MM.1S (cell line): ENCODE measurements around the gene SCAPER.

ENCODE experiments used
- EZH2 ChIP-seq: fragments of 300-600 bp; sonication (generic); optimal IDR thresholded peaks from 2 replicates; pipeline ENCODE3; 2017; ENCODE audit warnings: low read depth, mild to moderate bottlenecking, antibody characterized with exemption, low read length, mixed read lengths
- EZH2phosphoT487 ChIP-seq: fragments of 300-600 bp; sonication (generic); IDR thresholded peaks from 2 replicates; pipeline ENCODE4 v1.6.1; 2018; ENCODE audit warnings: antibody characterized with exemption, low read length
- TF ChIP-seq, protein P1 (sequence below): fragments of 300-600 bp; sonication (generic); IDR thresholded peaks from 2 replicates; pipeline ENCODE4 v1.5.1; 2016; ENCODE audit warnings: antibody characterized with exemption, low read length, mixed read lengths

DNA sequence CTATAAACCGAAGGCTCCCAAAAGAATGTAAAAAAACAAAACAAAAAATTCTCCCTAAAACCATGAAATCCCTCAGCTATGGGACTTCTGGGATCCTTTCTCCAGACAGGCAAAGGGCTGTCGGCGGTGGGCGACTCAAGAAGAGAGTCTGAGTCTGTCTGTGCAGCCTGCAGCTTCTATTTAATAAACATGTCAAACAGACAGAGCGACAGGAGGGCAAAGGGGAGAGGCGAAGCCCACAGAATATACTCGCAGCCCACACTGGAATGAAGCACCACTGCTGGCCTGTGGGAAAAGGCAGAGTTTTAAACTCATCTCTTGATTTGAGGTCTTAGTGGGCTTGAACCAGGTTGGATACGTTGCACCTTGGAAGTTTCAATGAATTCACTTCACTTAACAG lies 528.3 kb downstream of the SCAPER start:
- TF ChIP-seq, protein P1, sequence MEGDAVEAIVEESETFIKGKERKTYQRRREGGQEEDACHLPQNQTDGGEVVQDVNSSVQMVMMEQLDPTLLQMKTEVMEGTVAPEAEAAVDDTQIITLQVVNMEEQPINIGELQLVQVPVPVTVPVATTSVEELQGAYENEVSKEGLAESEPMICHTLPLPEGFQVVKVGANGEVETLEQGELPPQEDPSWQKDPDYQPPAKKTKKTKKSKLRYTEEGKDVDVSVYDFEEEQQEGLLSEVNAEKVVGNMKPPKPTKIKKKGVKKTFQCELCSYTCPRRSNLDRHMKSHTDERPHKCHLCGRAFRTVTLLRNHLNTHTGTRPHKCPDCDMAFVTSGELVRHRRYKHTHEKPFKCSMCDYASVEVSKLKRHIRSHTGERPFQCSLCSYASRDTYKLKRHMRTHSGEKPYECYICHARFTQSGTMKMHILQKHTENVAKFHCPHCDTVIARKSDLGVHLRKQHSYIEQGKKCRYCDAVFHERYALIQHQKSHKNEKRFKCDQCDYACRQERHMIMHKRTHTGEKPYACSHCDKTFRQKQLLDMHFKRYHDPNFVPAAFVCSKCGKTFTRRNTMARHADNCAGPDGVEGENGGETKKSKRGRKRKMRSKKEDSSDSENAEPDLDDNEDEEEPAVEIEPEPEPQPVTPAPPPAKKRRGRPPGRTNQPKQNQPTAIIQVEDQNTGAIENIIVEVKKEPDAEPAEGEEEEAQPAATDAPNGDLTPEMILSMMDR = no peak
- TF ChIP-seq EZH2phosphoT487 (no peak), EZH2 (no peak)
